ENCODE data around the gene ICA1L.

DNA sequence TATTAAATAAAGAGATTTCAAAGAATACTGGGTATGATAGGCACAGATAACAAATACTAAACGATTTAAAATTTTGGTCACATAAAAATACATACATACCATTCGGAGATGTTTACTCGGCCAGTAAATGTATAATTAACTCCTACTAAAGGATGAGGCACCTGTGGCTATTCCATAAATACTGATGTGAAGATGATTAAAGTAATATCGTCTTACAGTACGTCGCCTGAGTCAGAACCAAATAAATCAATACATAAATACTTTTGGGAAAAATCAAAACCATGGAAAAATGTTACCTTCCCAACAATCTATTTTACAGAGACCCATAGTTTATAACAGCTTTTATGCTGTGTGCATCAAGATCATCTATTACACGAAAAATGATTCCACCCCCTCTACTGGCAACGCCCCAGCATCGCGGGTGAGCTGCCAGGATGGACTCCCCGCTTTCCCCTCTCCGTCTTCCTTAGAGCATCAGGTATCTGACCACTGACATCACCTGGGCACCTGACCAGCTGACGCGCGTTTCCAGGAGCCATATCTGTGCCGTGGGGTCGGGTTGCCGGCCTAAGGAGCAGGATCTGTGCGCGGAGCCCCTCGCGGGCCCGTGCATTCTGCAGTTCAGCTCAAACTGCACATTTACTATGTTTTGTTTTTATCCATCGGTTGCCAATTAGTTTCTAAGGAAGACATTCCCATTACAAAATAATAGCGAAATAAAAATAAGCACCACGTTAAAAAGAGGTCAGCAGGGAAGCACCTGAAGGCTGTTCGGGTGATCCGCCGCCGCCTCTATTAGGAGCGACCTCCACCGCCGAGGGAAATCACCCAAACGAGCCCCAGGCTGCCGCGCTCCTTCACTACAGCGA, 901 bp downstream of the ICA1L start:
- TF ChIP-seq, protein P1, sequence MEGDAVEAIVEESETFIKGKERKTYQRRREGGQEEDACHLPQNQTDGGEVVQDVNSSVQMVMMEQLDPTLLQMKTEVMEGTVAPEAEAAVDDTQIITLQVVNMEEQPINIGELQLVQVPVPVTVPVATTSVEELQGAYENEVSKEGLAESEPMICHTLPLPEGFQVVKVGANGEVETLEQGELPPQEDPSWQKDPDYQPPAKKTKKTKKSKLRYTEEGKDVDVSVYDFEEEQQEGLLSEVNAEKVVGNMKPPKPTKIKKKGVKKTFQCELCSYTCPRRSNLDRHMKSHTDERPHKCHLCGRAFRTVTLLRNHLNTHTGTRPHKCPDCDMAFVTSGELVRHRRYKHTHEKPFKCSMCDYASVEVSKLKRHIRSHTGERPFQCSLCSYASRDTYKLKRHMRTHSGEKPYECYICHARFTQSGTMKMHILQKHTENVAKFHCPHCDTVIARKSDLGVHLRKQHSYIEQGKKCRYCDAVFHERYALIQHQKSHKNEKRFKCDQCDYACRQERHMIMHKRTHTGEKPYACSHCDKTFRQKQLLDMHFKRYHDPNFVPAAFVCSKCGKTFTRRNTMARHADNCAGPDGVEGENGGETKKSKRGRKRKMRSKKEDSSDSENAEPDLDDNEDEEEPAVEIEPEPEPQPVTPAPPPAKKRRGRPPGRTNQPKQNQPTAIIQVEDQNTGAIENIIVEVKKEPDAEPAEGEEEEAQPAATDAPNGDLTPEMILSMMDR (IDR thresholded peaks at IDR 0.05): peak in 4 of 7 experiments; percentile 16 to 37 (median 26)
- TF ChIP-seq POLR2A (IDR thresholded peaks at IDR 0.05): no peak

All from stomach (tissue), 4 donors.